Caki2 (cell line): ENCODE data around the gene TMEM175. TPM values are rescaled to one million over a fixed set of nuclear protein-coding genes. Genes with fewer than 3 reads are reported as not detected.
"Not testable (repeated sequence)": the region's sequence is repeated elsewhere in the genome, so short reads cannot be mapped to it uniquely, and the experiment has no call there.

Source experiments
- DNase-seq: peaks from one replicate; pipeline ENCODE4 v3.0.0-alpha.2; 2015; ENCODE audit warnings: low read depth
- in situ Hi-C: cut with HindIII; loops from 2 replicates; pipeline ENCODE4 v1.10.0; 2016; ENCODE audit warnings: low sequenced_read_pairs, low pct_unique_long_range_greater_than_20kb, mixed read lengths
- total RNA-seq: library from RNA; depleted of rRNA; stranded (reverse); fragments of >200 nt; shearing (Covaris generic); gene quantifications from 2 replicates; pipeline ENCODE4 v1.2.3, GENCODE V29; 2014; ENCODE audit warnings: low replicate concordance

Gene TMEM175
- total RNA-seq, 1 experiment from 2014 or later: 5.6 TPM

DNA sequence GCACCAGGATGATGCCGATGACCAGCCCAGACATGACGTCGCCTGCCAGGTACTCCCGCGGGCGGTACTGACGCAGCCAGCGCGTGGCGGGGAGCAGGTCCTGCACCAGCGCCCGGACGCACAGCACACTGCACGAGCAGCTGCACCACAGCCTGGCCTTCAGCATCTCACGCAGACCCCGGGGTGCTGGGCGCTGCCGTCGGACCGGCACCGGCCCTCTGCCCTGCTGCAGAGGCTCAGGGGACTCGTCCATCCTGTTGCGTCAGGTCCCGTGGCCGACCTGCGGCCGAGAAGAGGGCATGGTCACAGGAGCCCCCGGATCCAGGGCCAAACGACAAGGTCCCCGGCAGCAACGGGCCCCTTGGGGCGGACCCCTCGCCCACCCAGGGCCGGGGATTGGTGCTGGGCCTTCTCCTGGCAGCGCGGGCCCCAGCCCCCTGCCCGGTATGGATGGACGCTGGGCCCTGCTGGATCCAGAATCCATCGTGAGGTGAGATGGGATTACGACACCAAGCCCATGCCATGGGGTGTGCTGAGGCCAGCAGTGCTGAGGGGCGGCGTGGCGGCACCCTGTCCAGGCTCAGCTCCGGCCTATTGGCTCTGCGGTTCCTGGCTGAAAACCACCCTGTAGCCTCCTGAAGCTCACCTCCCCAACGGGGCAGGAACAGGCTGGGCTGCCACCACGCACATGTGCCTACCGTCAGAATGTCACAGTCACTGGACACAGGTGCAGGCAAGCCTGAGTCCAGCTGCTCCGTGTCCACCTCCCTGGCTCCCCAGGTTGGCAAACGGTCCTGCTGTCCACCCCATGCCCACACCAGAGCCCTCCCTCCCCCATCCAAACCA, 59.4 kb downstream of the TMEM175 start:
- in situ Hi-C loops: no loop called here
- no peak for DNase-seq

DNA sequence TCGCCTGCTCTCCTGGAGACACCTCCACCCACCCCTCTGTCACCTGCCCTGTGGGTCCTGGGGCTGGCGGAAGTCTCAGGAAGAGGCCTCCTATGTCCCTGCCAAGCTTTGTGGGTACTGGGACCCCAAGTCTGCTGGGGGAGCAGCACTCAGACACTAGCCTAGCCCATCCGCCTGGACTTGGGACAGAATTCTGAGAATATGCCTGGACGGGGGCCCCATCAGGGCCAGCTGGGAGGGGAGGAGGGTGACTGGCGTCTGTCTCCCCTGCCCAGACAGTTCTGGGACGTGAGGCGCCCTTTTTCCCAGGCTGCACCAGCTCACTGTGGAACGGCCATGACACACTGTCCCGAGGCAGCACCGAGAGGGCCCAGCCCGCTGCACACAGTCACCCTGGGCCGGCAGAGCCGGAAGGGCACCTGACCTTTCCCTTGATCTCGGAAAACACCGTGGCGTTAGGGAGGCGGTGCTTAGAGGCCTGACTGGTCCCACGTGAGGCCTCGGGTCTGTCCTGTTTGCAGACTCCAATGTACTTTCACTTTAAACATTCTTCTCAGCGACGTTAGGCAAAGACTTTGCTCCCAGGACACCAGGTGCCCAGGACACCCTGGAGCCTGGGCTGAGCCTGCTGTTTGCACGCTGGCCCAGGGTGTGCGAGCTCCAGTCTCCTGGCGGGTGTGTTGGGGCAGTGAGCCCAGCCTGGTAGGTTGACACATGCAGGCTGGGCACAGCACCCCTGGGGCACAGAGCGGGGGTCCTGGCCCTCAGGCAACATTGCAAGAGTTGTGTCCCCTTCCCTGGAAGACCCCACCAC, 60.2 kb downstream of the TMEM175 start:
- in situ Hi-C loops: no loop called here
- peak; percentile 93 for DNase-seq

DNA sequence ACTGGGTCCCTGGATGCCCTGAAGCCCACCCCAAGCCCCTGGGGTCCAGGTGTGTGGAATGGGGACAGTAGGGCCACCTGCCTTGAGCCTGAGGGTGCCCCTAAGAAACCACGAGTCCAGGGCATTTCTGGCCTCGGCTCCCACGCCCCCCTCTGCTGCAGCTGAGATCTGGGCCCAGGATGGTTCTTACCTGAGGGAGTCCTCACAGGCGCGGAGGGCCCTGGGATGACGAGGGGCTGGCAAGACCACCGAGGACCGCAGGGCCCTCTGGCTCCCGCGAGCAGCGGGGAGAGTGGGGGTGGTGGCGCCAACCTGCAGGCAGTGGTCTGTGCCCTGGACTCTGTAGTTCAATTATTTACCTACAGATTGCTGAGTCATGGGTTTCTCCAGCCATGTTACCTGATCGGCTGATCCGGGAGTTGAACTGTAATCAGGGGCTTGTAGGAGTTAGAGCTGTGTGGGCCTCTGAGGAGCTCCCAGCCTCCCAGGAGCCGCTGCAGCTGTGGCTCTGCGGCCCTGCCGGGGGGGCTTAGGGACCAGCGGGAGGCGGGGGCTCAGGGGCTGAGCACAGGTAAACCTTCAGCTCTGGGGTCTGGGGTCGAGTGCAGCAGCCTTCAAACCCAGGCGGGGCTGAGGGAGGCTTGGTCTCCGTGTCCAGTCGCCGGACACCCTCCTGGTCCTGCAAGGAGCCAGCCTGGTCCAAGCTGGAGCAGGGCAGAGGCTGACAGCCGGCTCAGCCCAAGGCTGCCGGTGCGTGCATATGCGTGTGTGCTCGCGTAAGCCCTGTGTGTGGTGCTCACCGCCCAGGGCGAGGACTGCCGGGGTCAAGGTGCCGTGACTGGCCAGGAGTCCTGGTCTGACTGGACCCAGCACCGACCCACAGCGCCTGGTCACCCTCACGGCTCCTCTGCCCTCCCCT, 61.1 kb downstream of the TMEM175 start, which contains the start of gene SLC26A1:
TSS of gene SLC26A1 (minus strand) at position 294 of the 919 bp plus-strand sequence. CDS start 1,701 bp downstream, outside the sequence.
- DNase-seq: peak; percentile 79
- in situ Hi-C loops: no loop called here

DNA sequence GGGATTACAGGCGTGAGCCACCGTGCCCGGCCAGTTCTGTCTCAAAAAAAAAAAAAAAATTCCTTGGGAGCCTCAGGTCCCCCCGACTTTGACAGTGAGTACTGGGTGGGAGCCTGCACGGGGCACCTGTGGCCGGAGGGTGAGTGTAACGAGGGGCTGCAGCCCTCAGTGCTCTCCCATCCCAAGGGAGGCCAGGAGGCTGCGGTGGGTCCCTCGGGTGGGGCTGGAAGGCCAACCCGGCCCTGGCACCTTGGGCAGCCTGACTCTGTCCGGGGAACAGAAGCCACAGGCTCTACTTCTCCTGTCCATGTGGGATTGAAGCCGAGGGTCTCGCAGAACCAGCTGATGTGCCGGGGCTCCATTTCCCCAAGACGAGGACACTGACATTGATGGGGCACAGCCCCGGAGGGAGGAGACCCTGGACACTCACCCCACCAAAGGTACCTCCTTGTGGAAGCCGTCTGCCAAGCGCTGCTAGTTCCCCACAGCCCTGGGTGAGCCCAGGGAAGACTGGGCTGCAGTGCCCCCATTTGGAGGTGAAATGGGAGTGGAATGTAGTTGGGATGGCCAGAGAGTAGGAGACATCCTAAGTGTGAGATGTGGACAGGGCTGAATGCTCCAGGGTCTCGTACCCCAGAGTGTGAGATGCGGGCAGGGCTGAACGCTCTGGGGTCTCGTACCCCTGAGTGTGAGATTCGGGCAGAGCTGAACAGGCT, 63.2 kb downstream of the TMEM175 start:
- in situ Hi-C loops: no loop called here
- no peak for DNase-seq

DNA sequence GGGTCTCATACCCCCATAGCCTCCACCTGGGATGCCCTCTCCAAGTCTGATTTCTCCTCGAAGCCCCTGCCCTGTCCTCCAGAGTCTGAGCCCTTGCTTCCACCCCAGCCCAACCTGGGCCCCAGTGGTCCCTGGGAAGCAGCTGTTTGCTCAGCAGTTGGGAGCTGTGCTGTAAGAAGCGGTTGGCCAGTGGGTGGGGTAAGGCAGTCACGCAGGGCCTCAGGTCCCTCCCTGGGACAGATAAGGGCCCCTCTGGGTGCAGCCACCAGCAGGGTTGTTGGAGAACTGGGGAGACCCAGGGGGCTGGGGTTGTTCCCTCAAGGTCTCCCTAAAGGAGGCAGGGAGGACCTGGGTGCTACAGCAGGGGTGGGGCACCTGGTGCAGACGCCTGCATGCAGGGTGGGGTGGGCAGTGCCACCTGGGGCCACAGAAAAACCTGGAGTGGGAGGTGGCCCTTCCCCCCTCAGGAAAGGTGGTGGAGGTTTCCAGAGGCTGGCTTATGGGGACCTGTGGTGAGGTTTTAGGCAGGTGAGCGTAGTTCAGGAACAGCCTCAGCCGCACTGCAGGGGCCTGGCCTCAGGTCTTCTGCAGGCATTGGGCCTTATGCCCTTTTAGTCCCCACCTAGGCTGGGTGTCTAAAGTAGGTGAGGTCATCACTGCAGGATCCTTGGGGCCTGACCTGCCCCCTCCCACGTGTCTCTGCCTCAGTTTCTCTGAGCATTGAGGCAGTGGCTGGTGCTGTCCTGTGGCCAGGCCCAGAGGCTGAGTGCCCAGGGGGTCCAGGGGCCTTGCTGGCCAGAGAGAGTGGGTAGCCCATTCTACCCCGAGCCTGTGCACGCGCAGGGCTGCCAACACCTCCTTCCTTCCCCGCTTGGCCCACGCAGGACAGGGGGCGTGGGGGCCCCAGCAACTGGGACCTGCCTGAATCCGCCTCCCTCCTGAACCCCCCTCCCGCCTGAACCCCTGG, 64.1 kb downstream of the TMEM175 start:
- in situ Hi-C loops: no loop called here
- DNase-seq: no peak

DNA sequence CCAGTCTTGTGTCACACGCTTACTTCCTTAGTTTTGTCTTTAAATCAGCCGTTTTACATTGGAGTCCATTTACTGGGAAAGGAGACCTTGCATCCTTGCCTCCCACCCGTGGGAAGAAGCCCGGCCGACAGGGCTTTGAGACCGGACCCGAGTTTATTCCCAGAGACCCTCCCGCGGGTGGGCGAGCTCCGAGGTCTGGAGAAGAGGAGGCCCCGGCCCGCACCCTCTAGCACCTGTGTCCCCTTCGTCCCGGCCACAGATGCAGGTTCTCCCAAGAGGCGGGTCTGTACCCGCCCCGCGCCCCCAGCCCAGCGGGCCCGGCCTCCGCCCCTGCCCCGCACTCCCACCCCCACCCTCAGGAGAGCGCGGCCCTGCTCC, 64.7 kb downstream of the TMEM175 start:
- in situ Hi-C loops: no loop called here
- no peak for DNase-seq

DNA sequence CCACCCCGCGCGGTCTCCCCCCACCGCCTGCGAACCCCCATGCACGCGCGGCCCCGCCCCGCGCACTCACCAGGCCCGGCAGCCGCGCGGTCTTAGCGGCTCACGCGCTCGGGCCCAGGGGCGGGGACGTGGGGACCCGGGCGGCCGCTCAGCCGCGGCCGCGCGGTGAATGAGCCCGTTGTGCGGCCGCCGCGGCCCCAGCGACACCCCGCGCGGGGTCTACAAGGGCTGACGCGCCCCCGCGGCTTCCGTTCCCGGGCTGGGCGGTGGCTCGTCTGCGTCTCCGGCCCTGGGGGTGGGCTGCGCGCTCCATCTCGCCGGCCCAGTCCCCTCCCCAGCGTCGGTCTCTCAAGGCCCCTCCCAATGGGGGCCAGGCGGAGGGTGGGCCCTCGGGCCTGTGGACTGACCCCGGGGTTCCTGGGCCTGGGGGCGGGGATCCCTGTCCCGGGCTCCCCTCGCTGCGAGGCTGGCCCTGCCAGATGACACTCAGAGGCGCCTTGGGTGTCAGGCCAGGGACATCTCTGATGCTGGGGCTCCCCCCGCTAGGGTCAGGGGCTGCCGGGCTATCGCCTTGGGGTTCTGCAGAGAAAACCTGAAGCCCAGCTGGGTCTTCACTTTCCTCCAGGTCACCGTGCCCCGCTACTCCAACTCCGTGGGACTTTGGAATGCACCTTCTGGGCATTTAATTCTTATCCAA, 65.3 kb downstream of the TMEM175 start:
- DNase-seq: no peak
- in situ Hi-C loops: no loop called here

DNA sequence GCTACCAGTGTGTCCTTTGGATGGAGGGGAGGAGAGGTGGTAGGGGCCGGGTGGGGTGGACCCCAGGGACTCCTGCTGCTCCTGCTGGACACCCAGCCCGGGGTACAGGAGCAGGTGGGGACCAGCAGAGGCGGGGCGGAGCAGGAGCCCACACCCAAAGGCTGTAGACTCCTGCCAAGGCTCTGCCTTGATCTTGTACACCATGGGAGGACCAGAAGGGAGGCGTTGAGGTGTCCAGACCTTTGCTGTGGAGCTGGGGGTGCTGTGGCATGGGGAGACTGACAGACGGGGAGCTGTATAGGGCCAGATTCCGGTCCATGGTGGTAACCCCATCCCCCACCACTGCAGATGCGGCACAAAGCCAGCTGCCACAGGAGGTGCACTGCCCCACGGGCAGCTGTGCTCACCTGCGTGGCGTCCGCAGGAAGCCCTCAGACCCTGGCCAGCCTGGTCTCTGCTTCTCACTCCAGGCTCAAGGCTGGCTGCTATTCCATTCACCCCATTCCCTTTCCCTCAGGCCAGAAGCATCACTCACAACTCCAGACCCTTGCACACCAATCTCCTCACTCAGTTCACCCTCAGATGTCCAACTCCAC, 65.9 kb downstream of the TMEM175 start:
- no peak for DNase-seq
- in situ Hi-C loops: no loop called here

DNA sequence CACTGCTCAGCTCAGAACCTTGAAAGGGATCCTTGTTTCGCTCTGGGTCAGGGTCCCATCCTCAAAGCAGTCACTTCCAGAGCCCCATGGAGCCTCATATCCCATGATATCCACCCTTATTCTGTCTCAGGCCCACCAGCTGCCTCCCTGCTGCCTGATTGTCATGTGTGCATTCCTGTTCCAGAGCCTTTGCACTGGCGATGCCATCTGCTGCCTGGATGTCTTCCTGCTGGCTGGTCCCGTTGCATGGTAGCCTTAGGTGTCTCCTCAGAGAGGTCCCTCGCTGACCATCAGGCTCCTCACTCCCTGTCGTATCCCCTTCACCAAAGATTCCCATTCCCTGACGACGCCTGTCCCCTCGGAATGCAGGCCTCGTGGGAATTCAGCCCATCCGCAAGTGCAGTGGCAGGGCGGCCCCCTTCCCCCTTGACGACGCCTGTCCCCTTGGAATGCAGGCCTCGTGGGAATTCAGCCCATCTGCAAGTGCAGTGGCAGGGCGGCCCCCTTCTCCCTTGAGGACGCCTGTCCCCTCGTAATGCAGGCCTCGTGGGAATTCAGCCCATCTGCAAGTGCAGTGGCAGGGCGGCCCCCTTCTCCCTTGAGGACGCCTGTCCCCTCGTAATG, 67.1 kb downstream of the TMEM175 start:
- DNase-seq, in situ Hi-C loops: not testable (repeated sequence)

DNA sequence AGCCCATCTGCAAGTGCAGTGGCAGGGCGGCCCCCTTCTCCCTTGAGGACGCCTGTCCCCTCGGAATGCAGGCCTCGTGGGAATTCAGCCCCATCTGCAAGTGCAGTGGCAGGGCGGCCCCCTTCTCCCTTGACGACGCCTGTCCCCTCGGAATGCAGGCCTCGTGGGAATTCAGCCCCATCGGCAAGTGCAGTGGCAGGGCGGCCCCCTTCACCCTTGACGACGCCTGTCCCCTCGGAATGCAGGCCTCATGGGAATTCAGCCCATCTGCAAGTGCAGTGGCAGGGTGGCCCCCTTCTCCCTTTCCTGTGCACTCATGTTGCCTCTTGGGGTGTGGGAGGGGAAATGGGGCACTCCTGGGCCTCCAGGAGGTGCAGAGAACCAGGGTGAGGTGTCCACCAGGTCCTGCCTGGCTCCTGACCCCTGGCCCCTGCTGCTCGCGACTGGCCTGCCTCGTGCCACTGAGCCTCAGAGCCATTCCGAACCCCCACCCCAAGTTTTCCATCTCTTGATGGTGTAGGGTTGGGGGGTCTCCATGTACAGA, 67.7 kb downstream of the TMEM175 start:
- in situ Hi-C loops: no loop called here
- no peak for DNase-seq

DNA sequence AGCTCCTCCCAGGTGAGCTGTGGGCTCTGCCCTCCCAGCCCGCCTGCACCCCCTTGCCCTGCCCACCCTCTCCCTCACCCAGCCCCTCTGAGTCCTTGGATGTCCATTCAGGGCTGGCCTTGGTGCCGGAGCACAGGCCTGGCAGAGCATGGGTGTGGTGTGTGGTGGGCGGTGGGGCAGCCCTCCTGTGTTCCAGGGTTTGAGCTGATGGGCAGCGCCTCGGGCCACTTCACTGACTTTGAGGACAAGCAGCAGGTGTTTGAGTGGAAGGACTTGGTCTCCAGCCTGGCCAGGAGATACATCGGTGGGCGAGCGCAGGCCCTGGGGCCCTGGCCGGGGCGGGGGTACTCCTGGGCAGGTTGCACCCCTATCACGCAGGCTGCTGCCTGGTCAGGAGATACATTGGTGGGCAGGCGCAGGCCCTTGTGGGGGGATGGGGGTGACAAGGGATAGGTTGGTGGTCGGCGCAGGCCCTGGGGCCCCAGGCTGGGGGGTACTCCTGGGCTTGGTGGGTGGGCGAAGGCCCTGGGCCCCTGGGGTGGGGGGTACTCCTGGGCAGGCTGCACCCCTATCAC, 68.5 kb downstream of the TMEM175 start:
- in situ Hi-C loops: no loop called here
- DNase-seq: no peak

DNA sequence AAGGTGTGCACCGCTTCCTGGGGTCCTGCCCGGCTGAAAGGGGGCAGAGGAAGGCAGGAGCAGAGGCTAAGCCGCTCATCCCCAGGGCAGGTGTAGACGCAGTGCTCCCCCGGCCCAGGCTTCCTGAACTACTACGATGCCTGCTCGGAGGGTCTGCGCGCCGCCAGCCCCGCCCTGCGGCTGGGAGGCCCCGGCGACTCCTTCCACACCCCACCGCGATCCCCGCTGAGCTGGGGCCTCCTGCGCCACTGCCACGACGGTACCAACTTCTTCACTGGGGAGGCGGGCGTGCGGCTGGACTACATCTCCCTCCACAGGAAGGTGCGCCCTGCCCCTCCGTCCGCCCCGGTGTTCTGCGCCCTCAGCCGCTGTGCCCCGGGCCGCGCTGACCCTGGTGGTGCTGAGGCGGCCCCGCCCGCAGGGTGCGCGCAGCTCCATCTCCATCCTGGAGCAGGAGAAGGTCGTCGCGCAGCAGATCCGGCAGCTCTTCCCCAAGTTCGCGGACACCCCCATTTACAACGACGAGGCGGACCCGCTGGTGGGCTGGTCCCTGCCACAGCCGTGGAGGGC, 69.4 kb downstream of the TMEM175 start:
- in situ Hi-C loops: no loop called here
- no peak for DNase-seq

DNA sequence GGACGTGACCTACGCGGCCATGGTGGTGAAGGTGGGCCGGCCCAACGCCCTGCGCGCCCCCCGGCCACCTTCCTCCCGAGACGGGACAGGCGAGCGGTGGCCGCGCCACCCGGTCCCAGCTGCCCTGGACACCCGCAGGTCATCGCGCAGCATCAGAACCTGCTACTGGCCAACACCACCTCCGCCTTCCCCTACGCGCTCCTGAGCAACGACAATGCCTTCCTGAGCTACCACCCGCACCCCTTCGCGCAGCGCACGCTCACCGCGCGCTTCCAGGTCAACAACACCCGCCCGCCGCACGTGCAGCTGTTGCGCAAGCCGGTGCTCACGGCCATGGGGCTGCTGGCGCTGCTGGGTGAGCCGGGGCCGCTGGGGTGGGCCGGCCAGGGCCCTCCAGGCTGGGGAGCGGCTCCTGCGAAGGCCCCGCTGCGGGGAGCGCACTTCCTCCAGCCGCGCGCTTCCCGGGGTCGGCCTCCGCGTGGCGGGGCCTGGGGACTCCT, 69.9 kb downstream of the TMEM175 start:
- no peak for DNase-seq
- in situ Hi-C loops: no loop called here

DNA sequence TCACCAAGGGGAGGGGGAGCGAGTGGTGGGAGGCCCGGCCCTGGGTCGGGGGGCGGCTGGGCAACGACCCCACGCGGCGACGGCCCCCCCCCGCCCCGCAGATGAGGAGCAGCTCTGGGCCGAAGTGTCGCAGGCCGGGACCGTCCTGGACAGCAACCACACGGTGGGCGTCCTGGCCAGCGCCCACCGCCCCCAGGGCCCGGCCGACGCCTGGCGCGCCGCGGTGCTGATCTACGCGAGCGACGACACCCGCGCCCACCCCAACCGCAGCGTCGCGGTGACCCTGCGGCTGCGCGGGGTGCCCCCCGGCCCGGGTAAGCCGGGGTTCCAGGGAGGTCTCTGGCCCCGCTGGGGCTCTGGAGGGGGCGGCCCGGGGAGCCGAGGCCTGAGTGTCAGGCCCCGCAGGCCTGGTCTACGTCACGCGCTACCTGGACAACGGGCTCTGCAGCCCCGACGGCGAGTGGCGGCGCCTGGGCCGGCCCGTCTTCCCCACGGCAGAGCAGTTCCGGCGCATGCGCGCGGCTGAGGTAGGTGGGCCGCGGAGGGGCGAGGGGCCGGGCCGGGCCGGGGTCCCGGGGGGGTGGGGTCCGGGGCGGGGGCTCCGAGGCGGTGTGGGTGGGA, 70.5 kb downstream of the TMEM175 start:
- in situ Hi-C loops: no loop called here
- DNase-seq: no peak
